ENCODE measurements around the gene TRIM56. TPM values are rescaled to one million over a fixed set of nuclear protein-coding genes. Genes with fewer than 3 reads are reported as not detected.
A peak's percentile ranks its signal among the peaks of the same experiment; 100 is the strongest.

Gene TRIM56
- total and polyA plus RNA-seq, 9 of the 15 experiments (the other 6 are each of a cell fraction or from before 2014, with no cell fraction given) = 2.0 to 29.7 (median 11.6) TPM

DNA sequence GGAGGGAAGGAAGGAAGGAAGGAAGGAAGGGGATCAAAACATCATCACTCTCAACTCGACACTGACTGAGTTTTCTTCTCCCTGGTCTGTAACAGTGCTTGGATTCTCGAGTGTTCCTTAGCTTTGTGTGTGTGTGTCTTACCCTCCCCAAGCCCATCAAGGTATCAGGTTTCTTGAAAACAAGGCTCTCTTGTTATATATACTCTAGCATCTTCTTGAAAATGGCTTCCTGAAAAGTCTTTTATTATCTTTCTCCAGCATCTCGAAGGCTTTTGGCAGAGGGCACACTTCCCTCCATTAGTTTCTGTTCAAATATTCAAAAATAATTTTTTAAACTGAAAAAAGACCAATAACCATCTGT, 55.0 kb downstream of the TRIM56 start:
- intact Hi-C loops (cut with micrococcal nuclease) = no loop called here

More for the DNA sequence above, 55.0 kb downstream of the TRIM56 start:
- H3K27me3 ChIP-seq (ENCODE audit: control insufficient read depth in 2 of 2, insufficient read depth in 2 of 2, low read length in 2 of 2) = no peaks in the 10 kb centered on the region
- no peaks in the 10 kb centered on the region for H3K79me2 ChIP-seq (ENCODE audit: control insufficient read depth, insufficient read depth, low read length)
- H3K27ac ChIP-seq (ENCODE audit: extremely low read depth, low read depth, low read length) = peak overlapping the region; percentile 48; the same call in 1 of the 3 replicates
- H3K9ac ChIP-seq (ENCODE audit: insufficient read depth in 1 of 2, low read depth in 2 of 2, low read length in 2 of 2) = no peak overlapping the region
- in situ Hi-C loops (cut with MboI) = no loop called here
- DNase-seq (ENCODE audit: extremely low read depth in 1 of 4, low spot score in 3 of 4) (peak in 1 of 4 experiments; percentile 5), FAIRE-seq (peak; percentile 6), ATAC-seq (no peak)
- 22% methylated on average over 3 of the region's 3 CpGs for WGBS (ENCODE audit: insufficient coverage, low coverage, missing lambda C conversion rate)
- peak overlapping the region; percentile 70 for H2AFZ ChIP-seq (ENCODE audit: low read depth, low read length)
- H3K9me3 ChIP-seq (replicated peaks; ENCODE audit: control insufficient read depth, insufficient read depth, low read depth, low read length) = no peaks in the 10 kb centered on the region
- no peak overlapping the region for H3K4me2 ChIP-seq (ENCODE audit: insufficient read depth, low read length)
- no peaks in the 10 kb centered on the region for H4K20me1 ChIP-seq (replicated peaks; ENCODE audit: control insufficient read depth, insufficient read depth, low read length)
- ChIA-PET POLR2A (interaction anchor here (1.2 kb wide), 1 partner anchor 139 kb away, joined by 3 read pairs; no protein-coding TSS in a partner anchor), CTCF (ENCODE audit: low intra/inter-chr PET ratio) (no interaction called here)
- H3K9me1 ChIP-seq (ENCODE audit: control insufficient read depth, insufficient read depth, low read length) = no peaks in the 10 kb centered on the region
- no peaks in the 10 kb centered on the region for H3K36me3 ChIP-seq (ENCODE audit: control insufficient read depth, insufficient read depth, low read length)
- no TSS peak for BruUV-seq (replicated peaks)
- TF ChIP-seq ILF3 (IDR thresholded peaks at IDR 0.05; ENCODE audit: borderline replicate concordance) (no peak), ZNF76 (CRISPR knock-in tag; IDR thresholded peaks at IDR 0.05; ENCODE audit: borderline replicate concordance) (no peak), CHCHD3 (CRISPR knock-in tag; IDR thresholded peaks at IDR 0.05) (no peak), FOXJ2 (tag; IDR thresholded peaks at IDR 0.05) (no peak), FOSL1 (tag; conservative IDR thresholded peaks at IDR 0.05) (0 out of 2 replicates have a peak, but pooled peaks have one; percentile 23), L3MBTL2 (IDR thresholded peaks at IDR 0.05) (no peak)
- TF ChIP-seq, protein P1, sequence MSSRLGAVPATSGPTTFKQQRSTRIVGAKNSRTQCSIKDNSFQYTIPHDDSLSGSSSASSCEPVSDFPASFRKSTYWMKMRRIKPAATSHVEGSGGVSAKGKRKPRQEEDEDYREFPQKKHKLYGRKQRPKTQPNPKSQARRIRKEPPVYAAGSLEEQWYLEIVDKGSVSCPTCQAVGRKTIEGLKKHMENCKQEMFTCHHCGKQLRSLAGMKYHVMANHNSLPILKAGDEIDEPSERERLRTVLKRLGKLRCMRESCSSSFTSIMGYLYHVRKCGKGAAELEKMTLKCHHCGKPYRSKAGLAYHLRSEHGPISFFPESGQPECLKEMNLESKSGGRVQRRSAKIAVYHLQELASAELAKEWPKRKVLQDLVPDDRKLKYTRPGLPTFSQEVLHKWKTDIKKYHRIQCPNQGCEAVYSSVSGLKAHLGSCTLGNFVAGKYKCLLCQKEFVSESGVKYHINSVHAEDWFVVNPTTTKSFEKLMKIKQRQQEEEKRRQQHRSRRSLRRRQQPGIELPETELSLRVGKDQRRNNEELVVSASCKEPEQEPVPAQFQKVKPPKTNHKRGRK (tag; IDR thresholded peaks at IDR 0.05) = peak; percentile 93
- peaks cover 19 to 28% of the 10 kb centered on the region in 2 experiments for H3K4me1 ChIP-seq (replicated peaks in 1 of 2; ENCODE audit: control insufficient read depth in 2 of 2, insufficient read depth in 2 of 2, low read length in 2 of 2)
- H3K4me3 ChIP-seq = no peak overlapping the region

Data from K562 (cell line).